ENCODE measurements around the gene WDR43. TPM values are rescaled to one million over a fixed set of nuclear protein-coding genes. Genes with fewer than 3 reads are reported as not detected.

WDR43 gene
- total RNA-seq, 1 experiment from 2014 or later, result 86.5 TPM

DNA sequence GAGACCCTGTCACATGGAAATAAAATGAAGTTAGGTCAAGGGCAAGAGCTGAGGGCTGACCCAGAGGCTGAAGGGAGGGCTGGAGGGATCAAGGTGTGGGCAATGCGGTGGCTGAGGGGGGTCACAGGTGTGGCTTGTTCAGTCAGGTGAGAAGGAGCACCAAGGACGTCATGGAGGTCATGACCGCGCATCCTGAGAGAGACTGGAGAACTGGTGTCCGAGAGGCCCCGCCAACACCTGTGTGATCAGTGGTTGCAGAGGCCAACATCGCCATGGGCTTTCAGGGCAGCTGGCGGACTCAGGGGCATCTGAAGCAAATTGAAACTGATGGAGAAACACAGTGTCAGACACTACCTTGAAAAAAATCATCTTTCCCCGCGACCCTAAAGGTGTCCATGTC, 99.6 kb downstream of the WDR43 start:
- ChIA-PET POLR2A (no interaction called here), CTCF (no interaction called here)
- Histone ChIP-seq H3K27ac (ENCODE audit: low read length) (no peak overlapping the region), H3K9me3 (ENCODE audit: control insufficient read depth, insufficient read depth, low read depth, low read length) (no peaks in the 10 kb centered on the region), H3K4me1 (ENCODE audit: control insufficient read depth, insufficient read depth, low read length) (no peaks in the 10 kb centered on the region), H3K27me3 (ENCODE audit: control insufficient read depth, insufficient read depth, low read length) (no peaks in the 10 kb centered on the region), H3K36me3 (ENCODE audit: control insufficient read depth, insufficient read depth, low read length) (no peaks in the 10 kb centered on the region), H3K4me3 (ENCODE audit: low read depth in 2 of 2, low read length in 2 of 2) (no peak overlapping the region)
- intact Hi-C loops (cut with micrococcal nuclease; ENCODE audit: unreplicated experiment), result no loop called here
- ATAC-seq, result no peak
- DNase-seq (ENCODE audit: low read depth, low spot score), result no peak
- TF ChIP-seq TCF7L2 (IDR thresholded peaks at IDR 0.05; ENCODE audit: low read depth, low read length), result no peak
- TF ChIP-seq, protein P1, sequence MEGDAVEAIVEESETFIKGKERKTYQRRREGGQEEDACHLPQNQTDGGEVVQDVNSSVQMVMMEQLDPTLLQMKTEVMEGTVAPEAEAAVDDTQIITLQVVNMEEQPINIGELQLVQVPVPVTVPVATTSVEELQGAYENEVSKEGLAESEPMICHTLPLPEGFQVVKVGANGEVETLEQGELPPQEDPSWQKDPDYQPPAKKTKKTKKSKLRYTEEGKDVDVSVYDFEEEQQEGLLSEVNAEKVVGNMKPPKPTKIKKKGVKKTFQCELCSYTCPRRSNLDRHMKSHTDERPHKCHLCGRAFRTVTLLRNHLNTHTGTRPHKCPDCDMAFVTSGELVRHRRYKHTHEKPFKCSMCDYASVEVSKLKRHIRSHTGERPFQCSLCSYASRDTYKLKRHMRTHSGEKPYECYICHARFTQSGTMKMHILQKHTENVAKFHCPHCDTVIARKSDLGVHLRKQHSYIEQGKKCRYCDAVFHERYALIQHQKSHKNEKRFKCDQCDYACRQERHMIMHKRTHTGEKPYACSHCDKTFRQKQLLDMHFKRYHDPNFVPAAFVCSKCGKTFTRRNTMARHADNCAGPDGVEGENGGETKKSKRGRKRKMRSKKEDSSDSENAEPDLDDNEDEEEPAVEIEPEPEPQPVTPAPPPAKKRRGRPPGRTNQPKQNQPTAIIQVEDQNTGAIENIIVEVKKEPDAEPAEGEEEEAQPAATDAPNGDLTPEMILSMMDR (IDR thresholded peaks at IDR 0.05), result no peak
- no peak for TF ChIP-seq SIN3A (IDR thresholded peaks at IDR 0.05; ENCODE audit: borderline replicate concordance, insufficient read depth, low read depth, low read length)
- no peak for TF ChIP-seq POLR2AphosphoS5 (IDR thresholded peaks at IDR 0.05; ENCODE audit: low read depth, low read length)
- TF ChIP-seq, protein P2, sequence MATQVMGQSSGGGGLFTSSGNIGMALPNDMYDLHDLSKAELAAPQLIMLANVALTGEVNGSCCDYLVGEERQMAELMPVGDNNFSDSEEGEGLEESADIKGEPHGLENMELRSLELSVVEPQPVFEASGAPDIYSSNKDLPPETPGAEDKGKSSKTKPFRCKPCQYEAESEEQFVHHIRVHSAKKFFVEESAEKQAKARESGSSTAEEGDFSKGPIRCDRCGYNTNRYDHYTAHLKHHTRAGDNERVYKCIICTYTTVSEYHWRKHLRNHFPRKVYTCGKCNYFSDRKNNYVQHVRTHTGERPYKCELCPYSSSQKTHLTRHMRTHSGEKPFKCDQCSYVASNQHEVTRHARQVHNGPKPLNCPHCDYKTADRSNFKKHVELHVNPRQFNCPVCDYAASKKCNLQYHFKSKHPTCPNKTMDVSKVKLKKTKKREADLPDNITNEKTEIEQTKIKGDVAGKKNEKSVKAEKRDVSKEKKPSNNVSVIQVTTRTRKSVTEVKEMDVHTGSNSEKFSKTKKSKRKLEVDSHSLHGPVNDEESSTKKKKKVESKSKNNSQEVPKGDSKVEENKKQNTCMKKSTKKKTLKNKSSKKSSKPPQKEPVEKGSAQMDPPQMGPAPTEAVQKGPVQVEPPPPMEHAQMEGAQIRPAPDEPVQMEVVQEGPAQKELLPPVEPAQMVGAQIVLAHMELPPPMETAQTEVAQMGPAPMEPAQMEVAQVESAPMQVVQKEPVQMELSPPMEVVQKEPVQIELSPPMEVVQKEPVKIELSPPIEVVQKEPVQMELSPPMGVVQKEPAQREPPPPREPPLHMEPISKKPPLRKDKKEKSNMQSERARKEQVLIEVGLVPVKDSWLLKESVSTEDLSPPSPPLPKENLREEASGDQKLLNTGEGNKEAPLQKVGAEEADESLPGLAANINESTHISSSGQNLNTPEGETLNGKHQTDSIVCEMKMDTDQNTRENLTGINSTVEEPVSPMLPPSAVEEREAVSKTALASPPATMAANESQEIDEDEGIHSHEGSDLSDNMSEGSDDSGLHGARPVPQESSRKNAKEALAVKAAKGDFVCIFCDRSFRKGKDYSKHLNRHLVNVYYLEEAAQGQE (IDR thresholded peaks at IDR 0.05; ENCODE audit: insufficient read depth in 1 of 2, low read depth in 2 of 2, low read length in 1 of 2), result no peak
- in situ Hi-C loops (cut with HindIII; ENCODE audit: low pct_unique_long_range_greater_than_20kb, low sequenced_read_pairs), result no loop called here
- no TSS peak for BruUV-seq (replicated peaks)

DNA sequence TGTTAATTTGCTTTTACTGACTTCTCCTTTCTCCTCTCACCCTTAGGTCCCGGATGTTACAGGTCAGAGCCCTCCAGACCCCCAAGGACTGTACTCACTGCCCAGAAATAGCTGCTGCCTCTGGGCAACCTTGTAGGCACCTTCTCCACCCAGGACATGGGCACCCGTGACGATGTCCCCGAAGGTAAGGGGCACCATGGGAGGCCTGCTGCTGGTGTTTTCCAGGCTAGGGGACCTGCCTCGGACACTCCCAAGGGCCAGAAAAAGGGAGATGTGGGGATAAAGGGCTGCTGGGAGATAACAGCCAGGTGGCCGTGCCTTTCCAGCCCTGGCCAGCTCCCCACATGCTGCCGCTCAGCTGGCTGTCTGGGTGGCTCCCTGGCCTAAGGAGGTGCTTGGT, 100.2 kb downstream of the WDR43 start:
- ChIA-PET POLR2A (no interaction called here), CTCF (no interaction called here)
- in situ Hi-C loops (cut with HindIII; ENCODE audit: low pct_unique_long_range_greater_than_20kb, low sequenced_read_pairs), result no loop called here
- no peak for DNase-seq (ENCODE audit: low read depth, low spot score)
- TF ChIP-seq SIN3A (IDR thresholded peaks at IDR 0.05; ENCODE audit: borderline replicate concordance, insufficient read depth, low read depth, low read length) (no peak), TCF7L2 (IDR thresholded peaks at IDR 0.05; ENCODE audit: low read depth, low read length) (no peak), POLR2AphosphoS5 (IDR thresholded peaks at IDR 0.05; ENCODE audit: low read depth, low read length) (no peak)
- TF ChIP-seq, protein P1 (IDR thresholded peaks at IDR 0.05), result no peak
- TF ChIP-seq, protein P2 (IDR thresholded peaks at IDR 0.05; ENCODE audit: insufficient read depth in 1 of 2, low read depth in 2 of 2, low read length in 1 of 2), result no peak
- intact Hi-C loops (cut with micrococcal nuclease; ENCODE audit: unreplicated experiment), result no loop called here
- Histone ChIP-seq H3K4me3 (ENCODE audit: low read depth in 2 of 2, low read length in 2 of 2) (no peak overlapping the region), H3K27ac (ENCODE audit: low read length) (no peak overlapping the region), H3K4me1 (ENCODE audit: control insufficient read depth, insufficient read depth, low read length) (no peaks in the 10 kb centered on the region), H3K9me3 (ENCODE audit: control insufficient read depth, insufficient read depth, low read depth, low read length) (no peaks in the 10 kb centered on the region), H3K27me3 (ENCODE audit: control insufficient read depth, insufficient read depth, low read length) (no peaks in the 10 kb centered on the region), H3K36me3 (ENCODE audit: control insufficient read depth, insufficient read depth, low read length) (no peaks in the 10 kb centered on the region)
- BruUV-seq (replicated peaks), result no TSS peak
- ATAC-seq, result no peak
